Measurements from ENCODE around the gene PDE4A. TPM values are rescaled to one million over a fixed set of nuclear protein-coding genes. Genes with fewer than 3 reads are reported as not detected.

The PDE4A gene
- total and polyA plus RNA-seq, 2 donors (not counting 3 experiments of a cell fraction or from before 2014, with no cell fraction given): 3.8 to 10.0 TPM

DNA sequence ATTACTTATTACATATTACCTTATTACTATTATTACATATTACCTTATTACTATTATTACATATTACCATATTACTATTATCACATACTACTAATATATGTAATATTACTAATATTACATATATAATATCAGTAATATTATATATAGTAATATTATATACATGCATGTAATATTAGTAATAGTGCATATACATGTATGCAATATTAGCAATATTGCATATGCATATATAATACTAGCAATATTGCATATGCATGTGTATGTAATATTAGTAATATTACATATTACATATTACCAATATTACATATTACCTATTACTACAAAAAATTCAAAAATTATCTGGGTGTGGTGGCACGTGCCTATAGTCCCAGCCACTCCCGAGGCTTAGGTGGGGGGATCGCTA lies 22.4 kb downstream of the PDE4A start:
- H3K4me1 ChIP-seq (ENCODE audit: control insufficient read depth, extremely low read depth, insufficient read depth, low read length): no peaks in the 10 kb centered on the region
- POLR2A ChIA-PET: no interaction called here
- H3K27me3 ChIP-seq (ENCODE audit: control insufficient read depth in 2 of 2, insufficient read depth in 2 of 2, low read length in 2 of 2): no peaks in the 10 kb centered on the region
- H3K27ac ChIP-seq (ENCODE audit: insufficient read depth, low read depth, low read length): no peak overlapping the region
- no peak overlapping the region for H3K4me3 ChIP-seq (replicated peaks in 1 of 3; ENCODE audit: insufficient read depth in 1 of 3, low read depth in 1 of 3, low read length in 3 of 3)
- H4K20me1 ChIP-seq (replicated peaks; ENCODE audit: control insufficient read depth, extremely low read depth, insufficient read depth, low read length): no peaks in the 10 kb centered on the region
- H3K9me1 ChIP-seq (replicated peaks; ENCODE audit: control insufficient read depth, extremely low read depth, insufficient read depth, low read length): no peaks in the 10 kb centered on the region
- no peak for TF ChIP-seq EZH2 (IDR thresholded peaks at IDR 0.05; ENCODE audit: borderline replicate concordance, low read depth, low read length, severe bottlenecking)
- TF ChIP-seq POLR2A (IDR thresholded peaks at IDR 0.05; ENCODE audit: low read depth, low read length): no peak
- FAIRE-seq (no peak), DNase-seq (ENCODE audit: low read depth, low spot score) (no peak)
- BruUV-seq (replicated peaks): no TSS peak
- CTCF ChIA-PET: interaction anchor here (1.3 kb wide), 1 partner anchor 26 kb away, joined by 4 read pairs; no protein-coding TSS in a partner anchor
- H3K9me3 ChIP-seq (replicated peaks; ENCODE audit: control insufficient read depth, insufficient read depth, low read length): no peaks in the 10 kb centered on the region
- no peak overlapping the region for H3K9ac ChIP-seq (replicated peaks; ENCODE audit: extremely low read depth, insufficient read depth, low read length)
- H3K79me2 ChIP-seq (ENCODE audit: control insufficient read depth, insufficient read depth, low read length): no peaks in the 10 kb centered on the region
- no peaks in the 10 kb centered on the region for H3K36me3 ChIP-seq (ENCODE audit: control insufficient read depth in 2 of 2, extremely low read depth in 1 of 2, insufficient read depth in 2 of 2, low read length in 2 of 2)
- dilution Hi-C loops (cut with MboI; ENCODE audit: extremely low pct_ligation_motif_present, low sequenced_read_pairs): no loop called here
- H2AFZ ChIP-seq (ENCODE audit: low read depth, low read length): no peak overlapping the region
- intact Hi-C loops (cut with micrococcal nuclease): no loop called here
- H3K4me2 ChIP-seq (ENCODE audit: insufficient read depth, low read length): no peak overlapping the region

DNA sequence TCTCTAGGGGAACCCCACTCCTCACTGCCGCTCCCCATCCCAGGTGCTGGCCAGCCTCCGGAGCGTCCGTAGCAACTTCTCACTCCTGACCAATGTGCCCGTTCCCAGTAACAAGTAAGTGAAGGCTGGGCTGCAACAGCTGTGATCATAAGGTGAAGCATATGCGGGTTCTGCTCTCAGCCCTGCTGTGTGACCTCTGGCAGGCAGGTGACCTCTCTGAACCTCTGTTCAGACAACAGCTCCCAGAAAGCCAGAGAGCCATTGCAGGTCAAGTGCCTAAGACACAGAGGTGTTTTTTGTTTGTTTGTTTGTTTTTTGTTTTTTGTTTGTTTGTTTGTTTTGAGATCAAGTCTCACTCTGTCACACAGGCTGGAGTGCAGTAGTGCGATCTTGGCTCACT lies 28.7 kb downstream of the PDE4A start:
- no TSS peak for BruUV-seq (replicated peaks)
- CTCF ChIA-PET: no interaction called here
- no peak overlapping the region for H3K4me2 ChIP-seq (ENCODE audit: insufficient read depth, low read length)
- TF ChIP-seq JUN (IDR thresholded peaks at IDR 0.05; ENCODE audit: borderline replicate concordance, insufficient read depth, insufficient read length, low read depth): no peak
- TF ChIP-seq FOS (IDR thresholded peaks at IDR 0.05; ENCODE audit: borderline replicate concordance, insufficient read depth, low read length): no peak
- no peak for TF ChIP-seq POLR2AphosphoS5 (IDR thresholded peaks at IDR 0.05; ENCODE audit: insufficient read depth, low read depth, low read length)
- intact Hi-C loops (cut with micrococcal nuclease) (no loop called here), dilution Hi-C loops (cut with MboI; ENCODE audit: extremely low pct_ligation_motif_present, low sequenced_read_pairs) (no loop called here)
- H4K20me1 ChIP-seq (replicated peaks; ENCODE audit: control insufficient read depth, extremely low read depth, insufficient read depth, low read length): no peaks in the 10 kb centered on the region
- no peaks in the 10 kb centered on the region for H3K9me1 ChIP-seq (replicated peaks; ENCODE audit: control insufficient read depth, extremely low read depth, insufficient read depth, low read length)
- POLR2A ChIA-PET: no interaction called here
- no peaks in the 10 kb centered on the region for H3K27me3 ChIP-seq (ENCODE audit: control insufficient read depth in 2 of 2, insufficient read depth in 2 of 2, low read length in 2 of 2)
- no peak overlapping the region for H3K4me3 ChIP-seq (replicated peaks in 1 of 3; ENCODE audit: insufficient read depth in 1 of 3, low read depth in 1 of 3, low read length in 3 of 3)
- no peak for FAIRE-seq
- no peaks in the 10 kb centered on the region for H3K36me3 ChIP-seq (ENCODE audit: control insufficient read depth in 2 of 2, extremely low read depth in 1 of 2, insufficient read depth in 2 of 2, low read length in 2 of 2)
- H2AFZ ChIP-seq (ENCODE audit: low read depth, low read length): no peak overlapping the region
- H3K79me2 ChIP-seq (ENCODE audit: control insufficient read depth, insufficient read depth, low read length): no peaks in the 10 kb centered on the region
- no peak for DNase-seq (ENCODE audit: low read depth, low spot score)
- H3K4me1 ChIP-seq (ENCODE audit: control insufficient read depth, extremely low read depth, insufficient read depth, low read length): no peaks in the 10 kb centered on the region
- no peak overlapping the region for H3K27ac ChIP-seq (ENCODE audit: insufficient read depth, low read depth, low read length)
- no peak overlapping the region for H3K9ac ChIP-seq (replicated peaks; ENCODE audit: extremely low read depth, insufficient read depth, low read length)
- H3K9me3 ChIP-seq (replicated peaks; ENCODE audit: control insufficient read depth, insufficient read depth, low read length): no peaks in the 10 kb centered on the region

All from endothelial cell of umbilical vein (primary cell).